HepG2 (cell line): Measurements from ENCODE around the gene NAA38. TPM values are rescaled to one million over a fixed set of nuclear protein-coding genes. Genes with fewer than 3 reads are reported as not detected.
A peak's percentile ranks its signal among the peaks of the same experiment; 100 is the strongest.

Experiments used
- ATF1 ChIP-seq: IDR thresholded peaks from 2 replicates; pipeline ENCODE4 v1.6.1; 2016; ENCODE audit warnings: mild to moderate bottlenecking, control low read depth
- CCDC6 ChIP-seq: sonication (generic); formaldehyde crosslinking; IDR thresholded peaks from 2 replicates; pipeline ENCODE4 v1.8.1; 2022; ENCODE audit warnings: mild to moderate bottlenecking, missing genetic modification reagents, moderate library complexity
- GZF1 ChIP-seq: sonication (generic); formaldehyde crosslinking; IDR thresholded peaks from 2 replicates; pipeline ENCODE4 v1.5.1; 2020; ENCODE audit warnings: mild to moderate bottlenecking, missing genetic modification reagents
- MTF1 ChIP-seq: sonication (generic); formaldehyde crosslinking; IDR thresholded peaks from 2 replicates; pipeline ENCODE4 v1.5.0; 2020; ENCODE audit warnings: missing genetic modification reagents
- NBN ChIP-seq: fragments of 450-650 bp; conservative IDR thresholded peaks from 2 replicates; pipeline ENCODE4 v1.6.1; 2017
- NCOA2 ChIP-seq: sonication (generic); formaldehyde crosslinking; IDR thresholded peaks from 2 replicates; pipeline ENCODE4 v1.8.0; 2022; ENCODE audit warnings: inconsistent platforms
- NFYB ChIP-seq: sonication (generic); formaldehyde crosslinking; IDR thresholded peaks from 2 replicates; pipeline ENCODE4 v1.4.0; 2020; ENCODE audit warnings: missing genetic modification reagents
- PTBP1 ChIP-seq: fragments of 200-400 bp; formaldehyde crosslinking; IDR thresholded peaks from 2 replicates; pipeline ENCODE4 v1.6.1; 2018; ENCODE audit warnings: low read length, low read depth; ENCODE audit not compliant: poor library complexity, severe bottlenecking
- RAD21 ChIP-seq: fragments of 450-650 bp; formaldehyde crosslinking; IDR thresholded peaks from 2 replicates; pipeline ENCODE4 v1.5.0; 2020; ENCODE audit warnings: mild to moderate bottlenecking
- XRCC5 ChIP-seq: fragments of 200-400 bp; formaldehyde crosslinking; optimal IDR thresholded peaks from 2 replicates; pipeline ENCODE3; 2017; ENCODE audit warnings: mild to moderate bottlenecking, low read length
- ZFP1 ChIP-seq: IDR thresholded peaks from 2 replicates; pipeline ENCODE4 v1.6.1; 2016
- ZNF225 ChIP-seq: sonication (generic); formaldehyde crosslinking; IDR thresholded peaks from 2 replicates; pipeline ENCODE4 v1.4.0; 2020; ENCODE audit warnings: mild to moderate bottlenecking, missing genetic modification reagents
- polyA plus RNA-seq, 8 experiments: library from polyadenylated mRNA; depleted of rRNA in 3 of 8; stranded (reverse) in 7 of 8; unstranded in 1 of 8; fragments of >200 nt; fragmentation: Illumina TruSeq in 4 of 8; extraction: Trizol in 4 of 8; gene quantifications; 2 replicates each; pipeline versions ENCODE4 v1.2.1 to v1.2.3, GENCODE V29; 2011 to 2016; ENCODE audit warnings: low read depth in 4 of 8, missing spikeins in 1 of 8, mixed read lengths in 1 of 8; ENCODE audit not compliant: insufficient read depth in 1 of 8
- total RNA-seq, 5 experiments: library from RNA; depleted of rRNA; stranded (reverse); fragments of >200 nt; fragmentation: Illumina TruSeq; extraction: Trizol; gene quantifications; 2 replicates each; pipeline ENCODE4 v1.2.3, GENCODE V29; 2016; ENCODE audit warnings: low read depth in 1 of 5
- TF ChIP-seq, protein P1 (sequence below): sonication (generic); formaldehyde crosslinking; IDR thresholded peaks from 2 replicates; pipeline ENCODE4 v1.4.0; 2020; ENCODE audit warnings: mild to moderate bottlenecking, low read depth, missing genetic modification reagents
- TF ChIP-seq, protein P2 (sequence below): sonication (generic); formaldehyde crosslinking; IDR thresholded peaks from 2 replicates; pipeline ENCODE4 v1.5.1; 2020; ENCODE audit warnings: mild to moderate bottlenecking, missing genetic modification reagents, moderate library complexity
- TF ChIP-seq, protein P3 (sequence below): sonication (generic); formaldehyde crosslinking; IDR thresholded peaks from 2 replicates; pipeline ENCODE4 v1.8.0; 2022; ENCODE audit warnings: missing genetic modification reagents, mild to moderate bottlenecking, borderline replicate concordance
- TF ChIP-seq, protein P4 (sequence below): IDR thresholded peaks from 2 replicates; pipeline ENCODE4 v1.6.1; 2016
- TF ChIP-seq, protein P5 (sequence below): sonication (generic); formaldehyde crosslinking; IDR thresholded peaks from 2 replicates; pipeline ENCODE4 v1.5.0; 2020; ENCODE audit warnings: mild to moderate bottlenecking, missing genetic modification reagents

NAA38 gene
- total and polyA plus RNA-seq, 2 of the 13 experiments (the other 11 are each of a cell fraction or from before 2014, with no cell fraction given), result 46.9 to 91.6 TPM

DNA sequence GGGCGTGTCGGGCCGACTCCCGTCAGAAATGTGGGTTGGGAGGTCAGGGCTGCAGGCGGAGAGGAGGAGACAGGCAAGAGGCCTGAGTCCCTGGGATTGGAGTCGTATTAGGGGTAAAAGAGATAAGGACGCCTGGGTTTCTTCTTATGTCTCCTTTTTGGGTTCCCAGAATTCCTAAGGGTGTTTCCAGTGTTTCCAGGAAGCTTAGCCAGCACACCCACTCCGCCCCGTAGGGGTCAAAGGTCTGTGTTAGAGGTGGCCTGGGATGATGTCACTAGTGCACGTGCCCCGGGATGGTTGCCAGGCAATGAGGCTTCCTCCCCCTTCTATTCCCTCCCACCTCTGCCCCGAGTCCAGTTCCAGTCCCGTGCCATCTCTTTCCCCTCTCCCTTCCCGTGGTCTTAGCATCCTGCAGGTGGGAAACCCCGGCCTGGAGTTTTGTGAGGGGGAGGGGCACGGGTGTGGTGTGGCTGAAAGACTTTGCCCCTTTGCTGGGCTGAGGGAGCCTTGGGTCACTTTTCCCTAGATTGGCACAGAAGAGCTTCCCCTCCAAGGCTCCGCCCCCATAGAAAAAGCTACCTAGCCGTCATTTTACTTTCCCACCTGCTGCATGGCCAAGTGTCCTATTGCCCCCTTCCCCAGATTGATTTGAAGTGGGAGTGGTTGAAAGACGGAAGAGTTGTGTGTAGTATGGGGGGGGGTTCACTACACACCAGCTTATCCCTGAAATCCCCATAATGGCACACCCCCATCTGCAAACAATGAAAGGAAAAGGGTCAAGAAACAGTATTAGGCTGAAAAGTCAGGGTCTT, 20.6 kb downstream of the NAA38 start (continued):
- TF ChIP-seq, protein P1, sequence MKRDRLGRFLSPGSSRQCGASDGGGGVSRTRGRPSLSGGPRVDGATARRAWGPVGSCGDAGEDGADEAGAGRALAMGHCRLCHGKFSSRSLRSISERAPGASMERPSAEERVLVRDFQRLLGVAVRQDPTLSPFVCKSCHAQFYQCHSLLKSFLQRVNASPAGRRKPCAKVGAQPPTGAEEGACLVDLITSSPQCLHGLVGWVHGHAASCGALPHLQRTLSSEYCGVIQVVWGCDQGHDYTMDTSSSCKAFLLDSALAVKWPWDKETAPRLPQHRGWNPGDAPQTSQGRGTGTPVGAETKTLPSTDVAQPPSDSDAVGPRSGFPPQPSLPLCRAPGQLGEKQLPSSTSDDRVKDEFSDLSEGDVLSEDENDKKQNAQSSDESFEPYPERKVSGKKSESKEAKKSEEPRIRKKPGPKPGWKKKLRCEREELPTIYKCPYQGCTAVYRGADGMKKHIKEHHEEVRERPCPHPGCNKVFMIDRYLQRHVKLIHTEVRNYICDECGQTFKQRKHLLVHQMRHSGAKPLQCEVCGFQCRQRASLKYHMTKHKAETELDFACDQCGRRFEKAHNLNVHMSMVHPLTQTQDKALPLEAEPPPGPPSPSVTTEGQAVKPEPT, result 0 out of 2 replicates have a peak, but pooled peaks have one; percentile 63
- peak; percentile 27; the same call in 1 of the 2 replicates for TF ChIP-seq ZNF225 (CRISPR knock-in tag)
- TF ChIP-seq, protein P2, sequence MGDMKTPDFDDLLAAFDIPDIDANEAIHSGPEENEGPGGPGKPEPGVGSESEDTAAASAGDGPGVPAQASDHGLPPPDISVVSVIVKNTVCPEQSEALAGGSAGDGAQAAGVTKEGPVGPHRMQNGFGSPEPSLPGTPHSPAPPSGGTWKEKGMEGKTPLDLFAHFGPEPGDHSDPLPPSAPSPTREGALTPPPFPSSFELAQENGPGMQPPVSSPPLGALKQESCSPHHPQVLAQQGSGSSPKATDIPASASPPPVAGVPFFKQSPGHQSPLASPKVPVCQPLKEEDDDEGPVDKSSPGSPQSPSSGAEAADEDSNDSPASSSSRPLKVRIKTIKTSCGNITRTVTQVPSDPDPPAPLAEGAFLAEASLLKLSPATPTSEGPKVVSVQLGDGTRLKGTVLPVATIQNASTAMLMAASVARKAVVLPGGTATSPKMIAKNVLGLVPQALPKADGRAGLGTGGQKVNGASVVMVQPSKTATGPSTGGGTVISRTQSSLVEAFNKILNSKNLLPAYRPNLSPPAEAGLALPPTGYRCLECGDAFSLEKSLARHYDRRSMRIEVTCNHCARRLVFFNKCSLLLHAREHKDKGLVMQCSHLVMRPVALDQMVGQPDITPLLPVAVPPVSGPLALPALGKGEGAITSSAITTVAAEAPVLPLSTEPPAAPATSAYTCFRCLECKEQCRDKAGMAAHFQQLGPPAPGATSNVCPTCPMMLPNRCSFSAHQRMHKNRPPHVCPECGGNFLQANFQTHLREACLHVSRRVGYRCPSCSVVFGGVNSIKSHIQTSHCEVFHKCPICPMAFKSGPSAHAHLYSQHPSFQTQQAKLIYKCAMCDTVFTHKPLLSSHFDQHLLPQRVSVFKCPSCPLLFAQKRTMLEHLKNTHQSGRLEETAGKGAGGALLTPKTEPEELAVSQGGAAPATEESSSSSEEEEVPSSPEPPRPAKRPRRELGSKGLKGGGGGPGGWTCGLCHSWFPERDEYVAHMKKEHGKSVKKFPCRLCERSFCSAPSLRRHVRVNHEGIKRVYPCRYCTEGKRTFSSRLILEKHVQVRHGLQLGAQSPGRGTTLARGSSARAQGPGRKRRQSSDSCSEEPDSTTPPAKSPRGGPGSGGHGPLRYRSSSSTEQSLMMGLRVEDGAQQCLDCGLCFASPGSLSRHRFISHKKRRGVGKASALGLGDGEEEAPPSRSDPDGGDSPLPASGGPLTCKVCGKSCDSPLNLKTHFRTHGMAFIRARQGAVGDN (CRISPR knock-in tag), result peak; percentile 75
- TF ChIP-seq, protein P3, sequence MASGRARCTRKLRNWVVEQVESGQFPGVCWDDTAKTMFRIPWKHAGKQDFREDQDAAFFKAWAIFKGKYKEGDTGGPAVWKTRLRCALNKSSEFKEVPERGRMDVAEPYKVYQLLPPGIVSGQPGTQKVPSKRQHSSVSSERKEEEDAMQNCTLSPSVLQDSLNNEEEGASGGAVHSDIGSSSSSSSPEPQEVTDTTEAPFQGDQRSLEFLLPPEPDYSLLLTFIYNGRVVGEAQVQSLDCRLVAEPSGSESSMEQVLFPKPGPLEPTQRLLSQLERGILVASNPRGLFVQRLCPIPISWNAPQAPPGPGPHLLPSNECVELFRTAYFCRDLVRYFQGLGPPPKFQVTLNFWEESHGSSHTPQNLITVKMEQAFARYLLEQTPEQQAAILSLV (CRISPR knock-in tag), result peak; percentile 85; the same call in 1 of the 2 replicates
- TF ChIP-seq NFYB (CRISPR knock-in tag), result peak; percentile 10; the same call in 1 of the 2 replicates
- 0 out of 2 replicates have a peak, but pooled peaks have one; percentile 39 for TF ChIP-seq NBN
- TF ChIP-seq GZF1, result peak; percentile 77
- peak; percentile 81 for TF ChIP-seq ATF1
- TF ChIP-seq XRCC5, result peak; percentile 100
- TF ChIP-seq RAD21 (CRISPR knock-in tag), result peak; percentile 60; the same call in 1 of the 2 replicates
- TF ChIP-seq PTBP1, result peak; percentile 75
- TF ChIP-seq, protein P4, sequence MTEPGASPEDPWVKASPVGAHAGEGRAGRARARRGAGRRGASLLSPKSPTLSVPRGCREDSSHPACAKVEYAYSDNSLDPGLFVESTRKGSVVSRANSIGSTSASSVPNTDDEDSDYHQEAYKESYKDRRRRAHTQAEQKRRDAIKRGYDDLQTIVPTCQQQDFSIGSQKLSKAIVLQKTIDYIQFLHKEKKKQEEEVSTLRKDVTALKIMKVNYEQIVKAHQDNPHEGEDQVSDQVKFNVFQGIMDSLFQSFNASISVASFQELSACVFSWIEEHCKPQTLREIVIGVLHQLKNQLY (CRISPR knock-in tag), result peak; percentile 96
- TF ChIP-seq ZFP1 (CRISPR knock-in tag), result peak; percentile 90; the same call in 1 of the 2 replicates
- peak; percentile 98 for TF ChIP-seq CCDC6 (CRISPR knock-in tag)
- no peak for TF ChIP-seq MTF1 (CRISPR knock-in tag)
- peak; percentile 92 for TF ChIP-seq NCOA2 (CRISPR knock-in tag)
- TF ChIP-seq, protein P5, sequence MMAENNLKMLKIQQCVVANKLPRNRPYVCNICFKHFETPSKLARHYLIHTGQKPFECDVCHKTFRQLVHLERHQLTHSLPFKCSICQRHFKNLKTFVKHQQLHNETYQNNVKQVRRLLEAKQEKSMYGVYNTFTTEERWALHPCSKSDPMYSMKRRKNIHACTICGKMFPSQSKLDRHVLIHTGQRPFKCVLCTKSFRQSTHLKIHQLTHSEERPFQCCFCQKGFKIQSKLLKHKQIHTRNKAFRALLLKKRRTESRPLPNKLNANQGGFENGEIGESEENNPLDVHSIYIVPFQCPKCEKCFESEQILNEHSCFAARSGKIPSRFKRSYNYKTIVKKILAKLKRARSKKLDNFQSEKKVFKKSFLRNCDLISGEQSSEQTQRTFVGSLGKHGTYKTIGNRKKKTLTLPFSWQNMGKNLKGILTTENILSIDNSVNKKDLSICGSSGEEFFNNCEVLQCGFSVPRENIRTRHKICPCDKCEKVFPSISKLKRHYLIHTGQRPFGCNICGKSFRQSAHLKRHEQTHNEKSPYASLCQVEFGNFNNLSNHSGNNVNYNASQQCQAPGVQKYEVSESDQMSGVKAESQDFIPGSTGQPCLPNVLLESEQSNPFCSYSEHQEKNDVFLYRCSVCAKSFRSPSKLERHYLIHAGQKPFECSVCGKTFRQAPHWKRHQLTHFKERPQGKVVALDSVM, result 0 out of 2 replicates have a peak, but pooled peaks have one; percentile 31
